NT2/D1 (cell line): ENCODE measurements around the gene KAZALD1.

Experiments used
- SUZ12 ChIP-seq: IDR thresholded peaks from 2 replicates; pipeline ENCODE4 v1.6.1; 2011; ENCODE audit not compliant: insufficient read length, insufficient read depth; ENCODE audit errors: extremely low read depth
- YY1 ChIP-seq: IDR thresholded peaks from 2 replicates; pipeline ENCODE4 v1.6.1; 2011; ENCODE audit not compliant: insufficient read length, insufficient read depth

DNA sequence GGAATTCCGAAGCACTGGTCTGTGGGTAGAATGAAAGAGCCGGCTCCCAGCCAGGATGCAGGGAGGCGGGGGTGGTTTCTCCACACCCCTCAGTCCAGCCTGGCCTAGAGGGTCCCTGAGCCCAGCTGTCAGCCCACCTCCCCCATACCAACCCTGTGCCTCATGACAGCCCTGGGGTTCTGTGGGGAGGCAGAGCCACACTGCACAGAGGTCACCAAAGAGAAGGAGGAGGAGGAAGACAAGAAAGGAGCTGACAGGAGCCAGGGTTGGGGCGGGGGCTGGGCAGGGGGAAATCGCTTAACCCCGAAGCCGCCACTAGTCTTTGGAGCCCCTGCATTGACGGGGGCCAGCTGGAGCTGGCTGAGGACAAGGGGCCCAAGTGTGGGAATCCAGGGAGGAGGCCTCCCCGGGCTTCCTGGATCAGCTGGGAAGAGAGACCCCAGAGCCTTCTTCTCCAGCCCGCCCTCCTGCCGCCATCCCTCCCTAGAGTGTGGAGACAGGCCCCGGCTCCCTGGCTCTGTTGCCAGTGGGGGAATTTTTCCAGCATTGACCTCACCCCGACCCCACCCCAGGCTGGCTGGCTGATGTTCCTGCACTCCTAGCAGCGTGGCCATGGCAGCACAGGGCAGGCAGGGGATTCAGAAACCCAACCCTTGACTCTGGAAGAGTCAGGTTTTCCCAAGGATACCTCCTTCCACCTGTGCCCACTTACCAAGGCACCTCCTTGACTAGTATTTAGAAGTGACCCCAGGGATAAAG lies 32.5 kb downstream of the KAZALD1 start:
- TF ChIP-seq SUZ12 (no peak), YY1 (no peak)
